ENCODE measurements around the gene ALK.

ALK gene

GRCh38 chr2:29175338-29175737 lies 746.0 kb downstream of the ALK start:
- Histone ChIP-seq H3K9me3 (replicated peaks in 1 of 2; ENCODE audit: control insufficient read depth in 2 of 2, insufficient read depth in 1 of 2, low read depth in 1 of 2, low read length in 2 of 2) (peaks cover 0 to 7% of the 10 kb centered on the region in 2 donors), H2BK12ac (ENCODE audit: low read length) (no peak overlapping the region), H3K4ac (ENCODE audit: low read length) (no peak overlapping the region), H3K4me2 (ENCODE audit: insufficient read depth, low read length, poor library complexity, severe bottlenecking) (no peak overlapping the region), H3K27ac (replicated peaks; ENCODE audit: low read length) (no peak overlapping the region), H2AK5ac (ENCODE audit: low read depth, low read length) (no peak overlapping the region), H3K14ac (ENCODE audit: low read length) (no peak overlapping the region), H4K8ac (ENCODE audit: low read depth, low read length) (no peak overlapping the region), H2BK120ac (ENCODE audit: low read depth, low read length) (no peak overlapping the region), H3K23ac (ENCODE audit: low read depth, low read length, poor library complexity) (no peak overlapping the region), H3K36me3 (replicated peaks in 1 of 2; ENCODE audit: control insufficient read depth in 2 of 2, insufficient read depth in 2 of 2, low read length in 2 of 2) (no peaks in the 10 kb centered on the region), H3K18ac (ENCODE audit: low read length) (no peak overlapping the region), H4K91ac (ENCODE audit: low read depth, low read length, poor library complexity) (no peak overlapping the region), H2AFZ (ENCODE audit: low read length) (no peak overlapping the region), H2BK15ac (ENCODE audit: low read length) (no peak overlapping the region), H3K9ac (ENCODE audit: low read depth, low read length, poor library complexity) (no peak overlapping the region), H3K79me1 (ENCODE audit: low read depth, low read length) (no peaks in the 10 kb centered on the region), H3K27me3 (ENCODE audit: control insufficient read depth in 3 of 3, insufficient read depth in 3 of 3, low read depth in 1 of 3, low read length in 3 of 3) (no peaks in the 10 kb centered on the region), H2BK5ac (ENCODE audit: low read length) (no peak overlapping the region), H3K4me1 (ENCODE audit: control insufficient read depth in 2 of 2, insufficient read depth in 1 of 2, low read depth in 1 of 2, low read length in 2 of 2) (peaks cover 0 to 2% of the 10 kb centered on the region in 2 donors), H3K4me3 (ENCODE audit: low read length in 2 of 2) (no peak overlapping the region)
- WGBS, 2 donors (ENCODE audit: extremely low coverage in 2 of 2, insufficient read length in 2 of 2, insufficient replicate concordance in 1 of 2), result no CpG with 5 or more reads among the region's 3 CpGs
- no peak for DNase-seq (ENCODE audit: low spot score)

GRCh38 chr2:29174937-29175336 lies 746.4 kb downstream of the ALK start:
- no peak overlapping the region for H2AFZ ChIP-seq (ENCODE audit: low read length)
- H2AK5ac ChIP-seq (ENCODE audit: low read depth, low read length), result no peak overlapping the region
- no peak overlapping the region for H4K91ac ChIP-seq (ENCODE audit: low read depth, low read length, poor library complexity)
- no peak overlapping the region for H2BK15ac ChIP-seq (ENCODE audit: low read length)
- H3K4ac ChIP-seq (ENCODE audit: low read length), result no peak overlapping the region
- H3K9me3 ChIP-seq (replicated peaks in 1 of 2; ENCODE audit: control insufficient read depth in 2 of 2, insufficient read depth in 1 of 2, low read depth in 1 of 2, low read length in 2 of 2), result peaks cover 0 to 7% of the 10 kb centered on the region in 2 donors
- H3K27ac ChIP-seq (replicated peaks; ENCODE audit: low read length), result no peak overlapping the region
- no peaks in the 10 kb centered on the region for H3K79me1 ChIP-seq (ENCODE audit: low read depth, low read length)
- WGBS, 2 donors (ENCODE audit: extremely low coverage in 2 of 2, insufficient read length in 2 of 2, insufficient replicate concordance in 1 of 2), result no CpG with 5 or more reads among the region's 2 CpGs
- H3K27me3 ChIP-seq (ENCODE audit: control insufficient read depth in 3 of 3, insufficient read depth in 3 of 3, low read depth in 1 of 3, low read length in 3 of 3), result no peaks in the 10 kb centered on the region
- H3K9ac ChIP-seq (ENCODE audit: low read depth, low read length, poor library complexity), result no peak overlapping the region
- no peak overlapping the region for H3K14ac ChIP-seq (ENCODE audit: low read length)
- H3K4me1 ChIP-seq (ENCODE audit: control insufficient read depth in 2 of 2, insufficient read depth in 1 of 2, low read depth in 1 of 2, low read length in 2 of 2), result peaks cover 0 to 2% of the 10 kb centered on the region in 2 donors
- H3K4me3 ChIP-seq (ENCODE audit: low read length in 2 of 2), result no peak overlapping the region
- no peak overlapping the region for H4K8ac ChIP-seq (ENCODE audit: low read depth, low read length)
- no peak overlapping the region for H2BK120ac ChIP-seq (ENCODE audit: low read depth, low read length)
- no peak overlapping the region for H2BK5ac ChIP-seq (ENCODE audit: low read length)
- DNase-seq (ENCODE audit: low spot score), result no peak
- H3K36me3 ChIP-seq (replicated peaks in 1 of 2; ENCODE audit: control insufficient read depth in 2 of 2, insufficient read depth in 2 of 2, low read length in 2 of 2), result no peaks in the 10 kb centered on the region
- H2BK12ac ChIP-seq (ENCODE audit: low read length), result no peak overlapping the region
- H3K18ac ChIP-seq (ENCODE audit: low read length), result no peak overlapping the region
- H3K4me2 ChIP-seq (ENCODE audit: insufficient read depth, low read length, poor library complexity, severe bottlenecking), result no peak overlapping the region
- H3K23ac ChIP-seq (ENCODE audit: low read depth, low read length, poor library complexity), result no peak overlapping the region

GRCh38 chr2:29166242-29167039 lies 754.9 kb downstream of the ALK start:
- Histone ChIP-seq H3K18ac (ENCODE audit: low read length) (no peak overlapping the region), H2AK5ac (ENCODE audit: low read depth, low read length) (no peak overlapping the region), H3K36me3 (replicated peaks in 1 of 2; ENCODE audit: control insufficient read depth in 2 of 2, insufficient read depth in 2 of 2, low read length in 2 of 2) (no peaks in the 10 kb centered on the region), H3K9me3 (replicated peaks in 1 of 2; ENCODE audit: control insufficient read depth in 2 of 2, insufficient read depth in 1 of 2, low read depth in 1 of 2, low read length in 2 of 2) (peaks cover 0 to 2% of the 10 kb centered on the region in 2 donors), H4K8ac (ENCODE audit: low read depth, low read length) (no peak overlapping the region), H3K23ac (ENCODE audit: low read depth, low read length, poor library complexity) (no peak overlapping the region), H2BK120ac (ENCODE audit: low read depth, low read length) (no peak overlapping the region), H3K4me1 (ENCODE audit: control insufficient read depth in 2 of 2, insufficient read depth in 1 of 2, low read depth in 1 of 2, low read length in 2 of 2) (no peaks in the 10 kb centered on the region), H3K4me2 (ENCODE audit: insufficient read depth, low read length, poor library complexity, severe bottlenecking) (no peak overlapping the region), H2BK5ac (ENCODE audit: low read length) (no peak overlapping the region), H4K91ac (ENCODE audit: low read depth, low read length, poor library complexity) (no peak overlapping the region), H2AFZ (ENCODE audit: low read length) (no peak overlapping the region), H3K4ac (ENCODE audit: low read length) (no peak overlapping the region), H3K79me1 (ENCODE audit: low read depth, low read length) (no peaks in the 10 kb centered on the region), H3K9ac (ENCODE audit: low read depth, low read length, poor library complexity) (no peak overlapping the region), H3K14ac (ENCODE audit: low read length) (no peak overlapping the region), H3K4me3 (ENCODE audit: low read length in 2 of 2) (no peak overlapping the region), H3K27ac (replicated peaks; ENCODE audit: low read length) (no peak overlapping the region), H2BK15ac (ENCODE audit: low read length) (no peak overlapping the region), H2BK12ac (ENCODE audit: low read length) (no peak overlapping the region), H3K27me3 (ENCODE audit: control insufficient read depth in 3 of 3, insufficient read depth in 3 of 3, low read depth in 1 of 3, low read length in 3 of 3) (no peaks in the 10 kb centered on the region)
- WGBS, 2 donors (ENCODE audit: extremely low coverage in 2 of 2, insufficient read length in 2 of 2, insufficient replicate concordance in 1 of 2), result no CpG with 5 or more reads among the region's 1 CpG
- no peak for DNase-seq (ENCODE audit: low spot score)

- H2AK5ac ChIP-seq (ENCODE audit: low read depth, low read length), result no peak overlapping the region
- H3K23ac ChIP-seq (ENCODE audit: low read depth, low read length, poor library complexity), result no peak overlapping the region
- peaks cover 0 to 2% of the 10 kb centered on the region in 2 donors for H3K9me3 ChIP-seq (replicated peaks in 1 of 2; ENCODE audit: control insufficient read depth in 2 of 2, insufficient read depth in 1 of 2, low read depth in 1 of 2, low read length in 2 of 2)
- H4K8ac ChIP-seq (ENCODE audit: low read depth, low read length), result no peak overlapping the region
- no peak overlapping the region for H4K91ac ChIP-seq (ENCODE audit: low read depth, low read length, poor library complexity)
- H3K4me2 ChIP-seq (ENCODE audit: insufficient read depth, low read length, poor library complexity, severe bottlenecking), result no peak overlapping the region
- H3K27ac ChIP-seq (replicated peaks; ENCODE audit: low read length), result no peak overlapping the region
- H2AFZ ChIP-seq (ENCODE audit: low read length), result no peak overlapping the region
- H3K36me3 ChIP-seq (replicated peaks in 1 of 2; ENCODE audit: control insufficient read depth in 2 of 2, insufficient read depth in 2 of 2, low read length in 2 of 2), result no peaks in the 10 kb centered on the region
- no peak overlapping the region for H2BK15ac ChIP-seq (ENCODE audit: low read length)
- H3K9ac ChIP-seq (ENCODE audit: low read depth, low read length, poor library complexity), result no peak overlapping the region
- H3K4ac ChIP-seq (ENCODE audit: low read length), result no peak overlapping the region
- H3K18ac ChIP-seq (ENCODE audit: low read length), result no peak overlapping the region
- no peak overlapping the region for H2BK12ac ChIP-seq (ENCODE audit: low read length)
- H3K27me3 ChIP-seq (ENCODE audit: control insufficient read depth in 3 of 3, insufficient read depth in 3 of 3, low read depth in 1 of 3, low read length in 3 of 3), result no peaks in the 10 kb centered on the region
- H3K14ac ChIP-seq (ENCODE audit: low read length), result no peak overlapping the region
- H3K4me3 ChIP-seq (ENCODE audit: low read length in 2 of 2), result no peak overlapping the region
- no peaks in the 10 kb centered on the region for H3K79me1 ChIP-seq (ENCODE audit: low read depth, low read length)
- no peaks in the 10 kb centered on the region for H3K4me1 ChIP-seq (ENCODE audit: control insufficient read depth in 2 of 2, insufficient read depth in 1 of 2, low read depth in 1 of 2, low read length in 2 of 2)
- H2BK5ac ChIP-seq (ENCODE audit: low read length), result no peak overlapping the region
- no peak overlapping the region for H2BK120ac ChIP-seq (ENCODE audit: low read depth, low read length)
- DNase-seq (ENCODE audit: low spot score), result no peak
- WGBS, 2 donors (ENCODE audit: extremely low coverage in 2 of 2, insufficient read length in 2 of 2, insufficient replicate concordance in 1 of 2), result no CpG with 5 or more reads among the region's 8 CpGs
Observed at GRCh38 chr2:29165362-29166241, 755.8 kb downstream of the ALK start.

Data from neuronal stem cell (in vitro differentiated cells).